Peyer's patch (tissue), 4 donors: Measurements from ENCODE around the gene HS6ST1.

Experiments
- POLR2A ChIP-seq, 2 donors: fragments of 450-650 bp; IDR thresholded peaks; one replicate each; pipeline ENCODE4 v1.5.1; 2017; ENCODE audit warnings: antibody characterized with exemption in 2 of 2, mild to moderate bottlenecking in 2 of 2, moderate library complexity in 2 of 2
- TF ChIP-seq, protein P1 (sequence below), 6 experiments: fragments of 450-650 bp in 4 of 6; fragments of 200-600 bp in 2 of 6; sonication (generic) in 1 of 6; IDR thresholded peaks; one replicate each; pipeline ENCODE4 v1.5.1; 2017 to 2019; ENCODE audit warnings: antibody characterized with exemption in 6 of 6, mild to moderate bottlenecking in 3 of 6, moderate library complexity in 1 of 6

DNA sequence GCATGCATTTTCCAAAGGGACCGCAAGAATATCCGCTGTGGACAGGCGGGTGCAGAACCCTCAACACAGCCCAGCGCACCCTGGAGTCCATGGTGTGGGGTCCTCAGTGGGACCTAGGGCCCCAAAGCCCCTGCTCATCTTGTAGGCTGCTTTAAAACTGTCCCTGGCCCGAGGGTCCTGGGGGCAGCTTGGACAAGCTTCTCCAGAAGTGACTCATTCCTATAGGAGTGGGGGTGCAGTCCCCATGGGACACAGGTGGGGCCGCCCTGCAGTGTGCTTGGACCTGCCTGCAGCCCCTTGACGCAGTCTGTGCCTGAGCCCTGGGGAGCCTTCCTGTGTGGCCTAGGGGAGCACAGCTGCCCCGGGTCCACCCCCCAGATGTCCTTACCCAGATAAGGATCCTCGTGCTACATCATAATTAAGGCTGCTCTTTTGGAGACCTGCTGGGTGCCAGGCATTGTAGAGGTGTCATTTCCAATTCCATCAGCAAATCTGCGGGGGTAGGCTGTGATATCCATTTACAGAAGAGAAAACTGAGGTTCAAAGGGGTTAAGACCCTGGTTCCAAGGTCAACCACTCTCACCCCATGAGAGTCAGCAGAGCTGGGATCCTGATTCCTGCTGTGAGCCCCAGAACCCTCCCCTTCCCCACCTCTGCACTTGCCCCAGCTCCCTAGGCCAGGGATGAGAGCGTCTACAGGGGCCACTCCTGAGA, 1.7 kb upstream of the HS6ST1 start:
- TF ChIP-seq, protein P1, sequence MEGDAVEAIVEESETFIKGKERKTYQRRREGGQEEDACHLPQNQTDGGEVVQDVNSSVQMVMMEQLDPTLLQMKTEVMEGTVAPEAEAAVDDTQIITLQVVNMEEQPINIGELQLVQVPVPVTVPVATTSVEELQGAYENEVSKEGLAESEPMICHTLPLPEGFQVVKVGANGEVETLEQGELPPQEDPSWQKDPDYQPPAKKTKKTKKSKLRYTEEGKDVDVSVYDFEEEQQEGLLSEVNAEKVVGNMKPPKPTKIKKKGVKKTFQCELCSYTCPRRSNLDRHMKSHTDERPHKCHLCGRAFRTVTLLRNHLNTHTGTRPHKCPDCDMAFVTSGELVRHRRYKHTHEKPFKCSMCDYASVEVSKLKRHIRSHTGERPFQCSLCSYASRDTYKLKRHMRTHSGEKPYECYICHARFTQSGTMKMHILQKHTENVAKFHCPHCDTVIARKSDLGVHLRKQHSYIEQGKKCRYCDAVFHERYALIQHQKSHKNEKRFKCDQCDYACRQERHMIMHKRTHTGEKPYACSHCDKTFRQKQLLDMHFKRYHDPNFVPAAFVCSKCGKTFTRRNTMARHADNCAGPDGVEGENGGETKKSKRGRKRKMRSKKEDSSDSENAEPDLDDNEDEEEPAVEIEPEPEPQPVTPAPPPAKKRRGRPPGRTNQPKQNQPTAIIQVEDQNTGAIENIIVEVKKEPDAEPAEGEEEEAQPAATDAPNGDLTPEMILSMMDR (IDR thresholded peaks at IDR 0.05), result no peak
- TF ChIP-seq POLR2A (IDR thresholded peaks at IDR 0.05), result no peak
